DMS79 treated with DMSO at 0.1 percent for 48 hours (cell line): Measurements from ENCODE around the gene SKIC2.
"Not testable (repeated sequence)": the region's sequence is repeated elsewhere in the genome, so short reads cannot be mapped to it uniquely, and the experiment has no call there.

Experiments
- DNase-seq: peaks from one replicate; lab custom pipeline; 2025; lab: John Stamatoyannopoulos, UW

Gene SKIC2

GRCh38 chr6:32004864-32005537 is 46.0 kb downstream of the SKIC2 start:
- DNase-seq = not testable (repeated sequence)

GRCh38 chr6:32005538-32005880 is 46.5 kb downstream of the SKIC2 start:
- DNase-seq = not testable (repeated sequence)

- DNase-seq = not testable (repeated sequence)
These were observed 47.1 kb downstream of the SKIC2 start for GRCh38 chr6:32005991-32006529.

- not testable (repeated sequence) for DNase-seq
These were observed 48.1 kb downstream of the SKIC2 start for GRCh38 chr6:32007086-32007485.

- DNase-seq = not testable (repeated sequence)
These were observed 49.1 kb downstream of the SKIC2 start for GRCh38 chr6:32008037-32008436.

GRCh38 chr6:32008616-32009015 is 49.6 kb downstream of the SKIC2 start:
- not testable (repeated sequence) for DNase-seq

GRCh38 chr6:32009537-32009936 is 50.6 kb downstream of the SKIC2 start:
- DNase-seq = not testable (repeated sequence)

- not testable (repeated sequence) for DNase-seq
These were observed 52.0 kb downstream of the SKIC2 start for GRCh38 chr6:32010856-32011530.

GRCh38 chr6:32012941-32013617 is 54.1 kb downstream of the SKIC2 start:
- DNase-seq = not testable (repeated sequence)

- DNase-seq = not testable (repeated sequence)
These were observed 54.8 kb downstream of the SKIC2 start for GRCh38 chr6:32013738-32014137.

- DNase-seq = not testable (repeated sequence)
These were observed 55.6 kb downstream of the SKIC2 start, which contains the start of gene C4B for GRCh38 chr6:32014547-32014946. Gene C4B, plus strand, starts transcription at chr6:32014795. Its CDS starts 51 bp downstream, at chr6:32014846.
